Endothelial cell of umbilical vein (primary cell): ENCODE data around the gene EVI2B.

ENCODE experiments used
- EZH2 ChIP-seq: IDR thresholded peaks from 2 replicates; pipeline ENCODE4 v1.6.1; 2012; ENCODE audit warnings: borderline replicate concordance, low read depth, mild to moderate bottlenecking, moderate library complexity, low read length, inconsistent platforms; ENCODE audit not compliant: severe bottlenecking
- POLR2A ChIP-seq: IDR thresholded peaks from 2 replicates; pipeline ENCODE4 v1.6.1; 2012; ENCODE audit warnings: low read depth, mild to moderate bottlenecking, control low read depth, low read length
- TF ChIP-seq, protein P1 (sequence below), 2 donors: IDR thresholded peaks; 1 replicate in 1 of 2; 2 replicates in 1 of 2; pipeline ENCODE4 v1.5.1; 2011; ENCODE audit warnings: low read length in 2 of 2, mild to moderate bottlenecking in 2 of 2, moderate library complexity in 2 of 2, control low read depth in 1 of 2, inconsistent platforms in 1 of 2, low read depth in 1 of 2; ENCODE audit not compliant: insufficient read depth in 1 of 2; ENCODE audit errors: extremely low read depth in 1 of 2

GRCh38 chr17:31327534-31328159, 13.8 kb upstream of the EVI2B start:
- TF ChIP-seq, protein P1, sequence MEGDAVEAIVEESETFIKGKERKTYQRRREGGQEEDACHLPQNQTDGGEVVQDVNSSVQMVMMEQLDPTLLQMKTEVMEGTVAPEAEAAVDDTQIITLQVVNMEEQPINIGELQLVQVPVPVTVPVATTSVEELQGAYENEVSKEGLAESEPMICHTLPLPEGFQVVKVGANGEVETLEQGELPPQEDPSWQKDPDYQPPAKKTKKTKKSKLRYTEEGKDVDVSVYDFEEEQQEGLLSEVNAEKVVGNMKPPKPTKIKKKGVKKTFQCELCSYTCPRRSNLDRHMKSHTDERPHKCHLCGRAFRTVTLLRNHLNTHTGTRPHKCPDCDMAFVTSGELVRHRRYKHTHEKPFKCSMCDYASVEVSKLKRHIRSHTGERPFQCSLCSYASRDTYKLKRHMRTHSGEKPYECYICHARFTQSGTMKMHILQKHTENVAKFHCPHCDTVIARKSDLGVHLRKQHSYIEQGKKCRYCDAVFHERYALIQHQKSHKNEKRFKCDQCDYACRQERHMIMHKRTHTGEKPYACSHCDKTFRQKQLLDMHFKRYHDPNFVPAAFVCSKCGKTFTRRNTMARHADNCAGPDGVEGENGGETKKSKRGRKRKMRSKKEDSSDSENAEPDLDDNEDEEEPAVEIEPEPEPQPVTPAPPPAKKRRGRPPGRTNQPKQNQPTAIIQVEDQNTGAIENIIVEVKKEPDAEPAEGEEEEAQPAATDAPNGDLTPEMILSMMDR (IDR thresholded peaks at IDR 0.05; ENCODE audit: extremely low read depth in 1 of 2, insufficient read depth in 1 of 2, low read depth in 1 of 2, low read length in 2 of 2), result no peak
- TF ChIP-seq POLR2A (no peak), EZH2 (no peak)
